ENCODE results near the gene NKPD1.

The NKPD1 gene

DNA sequence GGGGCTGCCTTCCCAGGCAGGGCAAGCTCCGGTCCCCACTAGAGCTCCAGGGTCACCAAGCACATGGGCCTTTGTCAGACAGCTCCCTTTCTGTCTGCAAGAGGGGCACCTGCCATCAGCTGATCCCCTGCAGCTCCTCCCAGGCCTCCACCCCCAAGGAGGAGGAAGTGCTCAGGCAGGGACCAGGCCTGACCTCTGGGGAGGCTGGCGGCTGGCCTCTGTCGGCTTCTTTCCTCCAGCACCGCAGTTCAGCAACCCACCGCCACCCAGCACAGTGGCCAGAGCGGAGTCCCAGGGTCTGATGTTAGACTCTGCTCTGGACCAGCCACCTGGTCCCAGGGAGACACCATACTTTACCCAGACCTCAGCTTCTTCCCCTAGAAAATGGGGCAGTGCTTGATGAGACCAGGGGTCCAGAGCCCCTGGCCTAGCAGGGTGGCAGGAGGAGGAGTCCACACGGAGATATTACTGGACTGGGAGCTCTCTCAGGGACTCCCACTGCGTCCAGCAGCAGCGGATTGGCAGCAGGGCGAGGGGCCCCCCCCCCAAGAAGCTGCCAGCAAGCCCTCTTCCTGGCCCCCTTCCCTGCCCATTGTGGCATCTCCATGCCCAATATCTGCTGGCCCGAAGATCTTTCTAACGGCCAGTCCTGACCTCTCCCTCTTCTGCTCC is 24.1 kb downstream of the NKPD1 start:
- Histone ChIP-seq H4K20me1 (ENCODE audit: insufficient read depth, low read length) (no peaks in the 10 kb centered on the region), H3K9me3 (ENCODE audit: insufficient read depth, low read length) (no peaks in the 10 kb centered on the region), H3K36me3 (replicated peaks; ENCODE audit: low read depth, low read length) (peaks cover 2% of the 10 kb centered on the region), H3K27me3 (ENCODE audit: low read depth, low read length) (no peaks in the 10 kb centered on the region), H3K79me2 (ENCODE audit: low read length) (peaks cover 16% of the 10 kb centered on the region), H3K4me1 (ENCODE audit: low read length) (peaks cover 28% of the 10 kb centered on the region), H3K4me3 (ENCODE audit: low read length) (peak overlapping the region; percentile 72), H2AFZ (ENCODE audit: low read depth, low read length) (no peak overlapping the region), H3K9ac (ENCODE audit: low read length) (peak overlapping the region; percentile 86), H3K4me2 (ENCODE audit: low read length) (peak overlapping the region; percentile 95), H3K27ac (ENCODE audit: low read length) (peak overlapping the region; percentile 89)
- no peak for TF ChIP-seq EZH2phosphoT487 (IDR thresholded peaks at IDR 0.05; ENCODE audit: low read depth)
- TF ChIP-seq, protein P1, sequence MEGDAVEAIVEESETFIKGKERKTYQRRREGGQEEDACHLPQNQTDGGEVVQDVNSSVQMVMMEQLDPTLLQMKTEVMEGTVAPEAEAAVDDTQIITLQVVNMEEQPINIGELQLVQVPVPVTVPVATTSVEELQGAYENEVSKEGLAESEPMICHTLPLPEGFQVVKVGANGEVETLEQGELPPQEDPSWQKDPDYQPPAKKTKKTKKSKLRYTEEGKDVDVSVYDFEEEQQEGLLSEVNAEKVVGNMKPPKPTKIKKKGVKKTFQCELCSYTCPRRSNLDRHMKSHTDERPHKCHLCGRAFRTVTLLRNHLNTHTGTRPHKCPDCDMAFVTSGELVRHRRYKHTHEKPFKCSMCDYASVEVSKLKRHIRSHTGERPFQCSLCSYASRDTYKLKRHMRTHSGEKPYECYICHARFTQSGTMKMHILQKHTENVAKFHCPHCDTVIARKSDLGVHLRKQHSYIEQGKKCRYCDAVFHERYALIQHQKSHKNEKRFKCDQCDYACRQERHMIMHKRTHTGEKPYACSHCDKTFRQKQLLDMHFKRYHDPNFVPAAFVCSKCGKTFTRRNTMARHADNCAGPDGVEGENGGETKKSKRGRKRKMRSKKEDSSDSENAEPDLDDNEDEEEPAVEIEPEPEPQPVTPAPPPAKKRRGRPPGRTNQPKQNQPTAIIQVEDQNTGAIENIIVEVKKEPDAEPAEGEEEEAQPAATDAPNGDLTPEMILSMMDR (IDR thresholded peaks at IDR 0.05; ENCODE audit: low read depth, low read length): no peak

DNA sequence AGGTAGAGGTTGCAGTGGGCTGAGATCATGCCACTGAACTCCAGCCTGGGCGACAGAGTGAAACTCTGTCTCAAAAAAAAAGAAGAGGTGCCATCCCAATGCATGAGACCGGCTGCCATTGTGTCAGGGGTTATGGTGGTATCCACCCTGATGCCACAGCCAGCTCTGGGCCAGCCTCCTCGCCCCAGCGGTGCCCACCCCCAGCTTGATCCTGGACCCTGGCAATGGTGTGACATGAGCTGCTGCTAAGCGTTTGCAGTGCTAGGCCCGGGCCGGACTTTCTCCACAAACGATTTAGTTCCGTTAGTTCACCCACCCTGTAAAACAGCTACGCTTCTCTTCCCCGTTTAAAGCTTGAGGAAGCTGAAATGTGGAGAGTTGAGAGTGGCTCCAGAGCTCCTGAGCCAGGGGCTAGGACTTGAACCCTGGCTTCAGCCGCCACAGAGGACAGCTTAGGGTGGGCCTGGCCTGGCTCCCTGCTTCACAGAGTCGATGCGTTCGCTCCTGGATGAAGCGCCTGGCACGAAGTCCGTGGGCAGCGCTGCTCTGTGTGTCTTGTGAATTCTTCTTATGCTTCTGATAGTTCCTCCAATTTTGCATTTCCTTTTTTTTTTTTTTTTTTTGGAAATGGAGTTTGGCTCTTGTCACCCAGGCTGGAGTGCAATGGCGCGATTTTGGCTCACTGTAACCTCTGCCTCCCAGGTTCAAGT is 25.5 kb downstream of the NKPD1 start:
- Histone ChIP-seq H3K36me3 (replicated peaks; ENCODE audit: low read depth, low read length) (peaks cover 2% of the 10 kb centered on the region), H3K9ac (ENCODE audit: low read length) (no peak overlapping the region), H2AFZ (ENCODE audit: low read depth, low read length) (no peak overlapping the region), H3K9me3 (ENCODE audit: insufficient read depth, low read length) (no peaks in the 10 kb centered on the region), H3K79me2 (ENCODE audit: low read length) (peaks cover 16% of the 10 kb centered on the region), H3K4me2 (ENCODE audit: low read length) (no peak overlapping the region), H3K27me3 (ENCODE audit: low read depth, low read length) (no peaks in the 10 kb centered on the region), H3K4me3 (ENCODE audit: low read length) (no peak overlapping the region), H3K4me1 (ENCODE audit: low read length) (peaks cover 28% of the 10 kb centered on the region), H3K27ac (ENCODE audit: low read length) (no peak overlapping the region), H4K20me1 (ENCODE audit: insufficient read depth, low read length) (no peaks in the 10 kb centered on the region)
- TF ChIP-seq, protein P1 (IDR thresholded peaks at IDR 0.05; ENCODE audit: low read depth, low read length): no peak
- no peak for TF ChIP-seq EZH2phosphoT487 (IDR thresholded peaks at IDR 0.05; ENCODE audit: low read depth)

DNA sequence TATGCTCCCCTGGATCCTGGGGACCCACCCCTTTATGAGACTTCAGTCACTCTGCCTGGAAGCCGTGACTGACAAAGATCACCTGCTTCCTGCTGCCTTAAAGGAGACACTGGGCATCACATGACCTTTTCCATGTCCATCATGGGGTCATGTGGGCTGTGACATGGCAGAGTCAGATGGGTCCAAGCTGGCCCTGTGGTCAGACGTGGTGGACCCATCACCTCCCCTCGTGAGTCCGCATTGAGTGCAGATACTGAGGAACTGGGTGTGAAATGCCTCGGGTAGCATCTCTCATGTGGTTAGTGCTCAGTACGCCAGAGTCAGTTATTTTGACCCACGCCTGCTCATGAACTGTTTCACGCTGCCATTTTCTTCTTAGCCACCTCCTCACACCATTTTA is 27.1 kb downstream of the NKPD1 start:
- no peaks in the 10 kb centered on the region for H4K20me1 ChIP-seq (ENCODE audit: insufficient read depth, low read length)
- H3K9ac ChIP-seq (ENCODE audit: low read length): no peak overlapping the region
- H3K4me3 ChIP-seq (ENCODE audit: low read length): no peak overlapping the region
- H3K4me2 ChIP-seq (ENCODE audit: low read length): no peak overlapping the region
- H3K36me3 ChIP-seq (replicated peaks; ENCODE audit: low read depth, low read length): peaks cover 2% of the 10 kb centered on the region
- peaks cover 17% of the 10 kb centered on the region for H3K79me2 ChIP-seq (ENCODE audit: low read length)
- H3K27me3 ChIP-seq (ENCODE audit: low read depth, low read length): no peaks in the 10 kb centered on the region
- H3K9me3 ChIP-seq (ENCODE audit: insufficient read depth, low read length): no peaks in the 10 kb centered on the region
- H3K4me1 ChIP-seq (ENCODE audit: low read length): peaks cover 28% of the 10 kb centered on the region
- TF ChIP-seq, protein P1 (IDR thresholded peaks at IDR 0.05; ENCODE audit: low read depth, low read length): no peak
- no peak for TF ChIP-seq EZH2phosphoT487 (IDR thresholded peaks at IDR 0.05; ENCODE audit: low read depth)
- no peak overlapping the region for H2AFZ ChIP-seq (ENCODE audit: low read depth, low read length)
- H3K27ac ChIP-seq (ENCODE audit: low read length): no peak overlapping the region

DNA sequence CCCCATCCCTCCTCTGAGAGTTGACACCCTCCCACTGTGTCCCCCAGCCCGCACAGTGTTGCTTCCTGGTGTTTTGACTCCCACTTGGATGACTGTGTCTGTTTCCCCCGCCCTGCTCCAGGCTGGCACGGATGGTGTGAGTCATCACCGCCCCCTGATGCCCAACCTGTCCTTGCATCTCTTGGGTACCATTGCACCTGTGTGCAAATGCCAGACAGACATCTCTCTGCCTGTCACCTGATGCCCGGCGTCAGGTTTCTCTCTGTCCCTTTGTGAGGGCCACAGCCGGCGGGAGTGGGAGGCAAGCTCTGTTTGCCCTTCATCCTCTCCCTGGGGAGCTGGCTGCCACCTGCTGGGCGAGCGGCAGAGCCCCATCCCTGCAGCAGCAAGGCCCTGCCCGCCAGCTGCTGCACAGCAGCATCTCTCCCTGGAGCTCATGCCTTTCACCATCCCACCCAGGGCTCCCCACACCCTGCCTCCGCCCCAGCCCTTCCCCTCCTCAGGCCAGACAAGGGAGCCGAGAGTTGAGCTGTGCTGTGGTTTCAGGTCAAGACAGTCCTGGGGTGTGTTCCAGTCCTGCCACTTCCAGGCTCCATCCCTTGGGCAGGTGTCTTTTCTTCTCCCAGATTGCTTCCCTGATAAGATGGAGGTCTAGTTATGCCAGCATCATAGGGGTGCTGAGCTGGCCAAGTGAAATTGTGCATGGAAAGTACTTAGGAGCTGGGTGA is 29.7 kb downstream of the NKPD1 start:
- H3K27me3 ChIP-seq (ENCODE audit: low read depth, low read length): no peaks in the 10 kb centered on the region
- H2AFZ ChIP-seq (ENCODE audit: low read depth, low read length): no peak overlapping the region
- peaks cover 22% of the 10 kb centered on the region for H3K79me2 ChIP-seq (ENCODE audit: low read length)
- peaks cover 3% of the 10 kb centered on the region for H3K4me1 ChIP-seq (ENCODE audit: low read length)
- H3K27ac ChIP-seq (ENCODE audit: low read length): no peak overlapping the region
- no peak overlapping the region for H3K9ac ChIP-seq (ENCODE audit: low read length)
- no peaks in the 10 kb centered on the region; the same call in 1 of the 2 replicates for H4K20me1 ChIP-seq (ENCODE audit: insufficient read depth, low read length)
- peaks cover 2% of the 10 kb centered on the region for H3K36me3 ChIP-seq (replicated peaks; ENCODE audit: low read depth, low read length)
- H3K4me2 ChIP-seq (ENCODE audit: low read length): no peak overlapping the region
- TF ChIP-seq, protein P1 (IDR thresholded peaks at IDR 0.05; ENCODE audit: low read depth, low read length): peak; percentile 58
- TF ChIP-seq EZH2phosphoT487 (IDR thresholded peaks at IDR 0.05; ENCODE audit: low read depth): no peak
- H3K4me3 ChIP-seq (ENCODE audit: low read length): no peak overlapping the region
- no peaks in the 10 kb centered on the region for H3K9me3 ChIP-seq (ENCODE audit: insufficient read depth, low read length)

All from OCI-LY3 (cell line).